OCI-LY3 (cell line): ENCODE results near the gene OR2B2.

Experiments
- CTCF ChIP-seq: fragments of 200-600, 300-600 bp; sonication (generic); IDR thresholded peaks from 2 replicates; pipeline ENCODE4 v1.5.1; 2014; ENCODE audit warnings: antibody characterized with exemption, low read length, low read depth
- EZH2phosphoT487 ChIP-seq: fragments of 200-600 bp; shearing (Covaris generic); IDR thresholded peaks from 2 replicates; pipeline ENCODE4 v1.6.1; 2018; ENCODE audit warnings: antibody characterized with exemption, mixed run types, low read depth

GRCh38 chr6:27889628-27890444, 22.4 kb downstream of the OR2B2 start:
- no peak for TF ChIP-seq CTCF
- TF ChIP-seq EZH2phosphoT487: no peak
